K562 (cell line): ENCODE measurements around the gene COX10. TPM values are rescaled to one million over a fixed set of nuclear protein-coding genes. Genes with fewer than 3 reads are reported as not detected.

ENCODE experiments used
- CCAR2 ChIP-seq: fragments of 200-400 bp; formaldehyde crosslinking; IDR thresholded peaks from 2 replicates; pipeline ENCODE4 v1.6.1; 2017; ENCODE audit warnings: mild to moderate bottlenecking, low read depth, low read length
- CREB1 ChIP-seq, 2 experiments: sonication (generic) in 1 of 2; formaldehyde crosslinking in 1 of 2; IDR thresholded peaks; 2 replicates each; pipeline versions ENCODE4 v1.6.1 to v1.8.0; 2012 to 2022; ENCODE audit warnings: inconsistent platforms in 1 of 2, mild to moderate bottlenecking in 1 of 2, missing genetic modification reagents in 1 of 2, moderate library complexity in 1 of 2
- CREB5 ChIP-seq: fragments of 250-450 bp; sonication (Bioruptor Pico); IDR thresholded peaks from 2 replicates; pipeline ENCODE4 v1.5.0; 2020; ENCODE audit warnings: mild to moderate bottlenecking
- DMBX1 ChIP-seq: fragments of 250-450 bp; sonication (Bioruptor Pico); IDR thresholded peaks from 2 replicates; pipeline ENCODE4 v1.8.0; 2022; ENCODE audit warnings: inconsistent platforms, mild to moderate bottlenecking, moderate library complexity, borderline replicate concordance
- FOXM1 ChIP-seq, 2 experiments: fragments of 450-650 bp in 1 of 2; sonication (generic) in 1 of 2; formaldehyde crosslinking in 1 of 2; IDR thresholded peaks; 2 replicates each; pipeline versions ENCODE4 v1.6.1 to v1.9.0; 2017 to 2022; ENCODE audit warnings: low read depth in 2 of 2, mild to moderate bottlenecking in 2 of 2, missing genetic modification reagents in 1 of 2, moderate library complexity in 1 of 2
- ILF3 ChIP-seq: fragments of 450-650 bp; IDR thresholded peaks from 2 replicates; pipeline ENCODE4 v1.6.1; 2018; ENCODE audit warnings: antibody characterized with exemption, mild to moderate bottlenecking, moderate library complexity, borderline replicate concordance
- KLF16 ChIP-seq: IDR thresholded peaks from 2 replicates; pipeline ENCODE4 v1.6.1; 2016; ENCODE audit warnings: antibody characterized with exemption
- MAZ ChIP-seq, 2 experiments: fragments of 450-650 bp in 1 of 2; sonication (generic) in 1 of 2; formaldehyde crosslinking; IDR thresholded peaks in 1 of 2; conservative IDR thresholded peaks in 1 of 2; 2 replicates each; pipeline versions ENCODE4 v1.4.0 to v1.5.0; 2020; ENCODE audit warnings: mild to moderate bottlenecking in 1 of 2, missing genetic modification reagents in 1 of 2
- MTA1 ChIP-seq: fragments of 450-650 bp; IDR thresholded peaks from 2 replicates; pipeline ENCODE4 v1.6.1; 2017; ENCODE audit warnings: borderline replicate concordance
- NBN ChIP-seq: fragments of 450-650 bp; IDR thresholded peaks from 2 replicates; pipeline ENCODE4 v1.6.1; 2016; ENCODE audit warnings: low read depth, mild to moderate bottlenecking
- NFIC ChIP-seq: fragments of 450-650 bp; IDR thresholded peaks from 2 replicates; pipeline ENCODE4 v1.6.1; 2017; ENCODE audit warnings: mild to moderate bottlenecking, inconsistent platforms
- PHB2 ChIP-seq: fragments of 450-650 bp; IDR thresholded peaks from 2 replicates; pipeline ENCODE4 v1.6.1; 2017; ENCODE audit warnings: low read depth
- SETDB1 ChIP-seq: IDR thresholded peaks from one replicate; pipeline ENCODE4 v1.6.1; 2012; ENCODE audit warnings: low read length, control low read depth, inconsistent platforms
- SMARCA4 ChIP-seq: fragments of 450-650 bp; IDR thresholded peaks from 2 replicates; pipeline ENCODE4 v1.6.1; 2016
- ZNF124 ChIP-seq: sonication (generic); formaldehyde crosslinking; IDR thresholded peaks from 2 replicates; pipeline ENCODE4 v1.8.1; 2022; ENCODE audit warnings: missing genetic modification reagents
- polyA plus RNA-seq, 8 experiments: library from polyadenylated mRNA; depleted of rRNA in 4 of 8; stranded (reverse) in 5 of 8; unstranded in 3 of 8; fragments of >200 nt; fragmentation: Nextera tagmentation in 2 of 8; fragmentation: Illumina TruSeq in 1 of 8; extraction: Ambion mirVana in 2 of 8; extraction: Trizol in 1 of 8; gene quantifications; 2 replicates each; pipeline versions ENCODE4 v1.2.1 to v1.2.3, GENCODE V29; 2011 to 2014; ENCODE audit warnings: inconsistent platforms in 1 of 8, missing spikeins in 1 of 8
- total RNA-seq, 7 experiments: library from RNA; depleted of rRNA in 6 of 7; stranded (reverse); fragments of >200 nt in 6 of 7; fragmentation: Illumina TruSeq in 2 of 7; extraction: Trizol in 2 of 7; gene quantifications; 2 replicates each; pipeline versions ENCODE4 v1.2.1 to v1.2.3, GENCODE V29; 2011 to 2021; ENCODE audit warnings: low replicate concordance in 1 of 7
- TF ChIP-seq, protein P1 (sequence below), 2 experiments: fragments of 200-800 bp in 1 of 2; sonication (Bioruptor generic) in 1 of 2; sonication (generic) in 1 of 2; formaldehyde crosslinking in 1 of 2; IDR thresholded peaks in 1 of 2; conservative IDR thresholded peaks in 1 of 2; 2 replicates each; pipeline versions ENCODE4 v1.5.0 to v1.6.1; 2016 to 2020; ENCODE audit warnings: missing compliant biosample characterization in 1 of 2, missing genetic modification characterization in 1 of 2, missing genetic modification reagents in 1 of 2
- TF ChIP-seq, protein P2 (sequence below): fragments of 200-800 bp; sonication (Bioruptor generic); IDR thresholded peaks from 2 replicates; pipeline ENCODE4 v1.6.1; 2017; ENCODE audit warnings: missing genetic modification characterization, missing compliant biosample characterization
- TF ChIP-seq, protein P3 (sequence below): sonication (generic); formaldehyde crosslinking; IDR thresholded peaks from 2 replicates; pipeline ENCODE4 v1.9.0; 2022; ENCODE audit warnings: mild to moderate bottlenecking, missing genetic modification reagents
- TF ChIP-seq, protein P4 (sequence below), 3 experiments: fragments of 200-800 bp in 1 of 3; fragments of 250-450 bp in 1 of 3; fragments of 450-650 bp in 1 of 3; sonication (Bioruptor Pico) in 1 of 3; sonication (Bioruptor generic) in 1 of 3; formaldehyde crosslinking in 1 of 3; IDR thresholded peaks; 2 replicates each; pipeline versions ENCODE4 v1.6.1 to v1.8.0; 2016 to 2022; ENCODE audit warnings: mild to moderate bottlenecking in 2 of 3, missing genetic modification characterization in 2 of 3, missing compliant biosample characterization in 1 of 3, moderate library complexity in 1 of 3

Gene COX10
- total and polyA plus RNA-seq, 9 of the 15 experiments (the other 6 are each of a cell fraction or from before 2014, with no cell fraction given) = 10.3 to 26.4 (median 17.8) TPM

DNA sequence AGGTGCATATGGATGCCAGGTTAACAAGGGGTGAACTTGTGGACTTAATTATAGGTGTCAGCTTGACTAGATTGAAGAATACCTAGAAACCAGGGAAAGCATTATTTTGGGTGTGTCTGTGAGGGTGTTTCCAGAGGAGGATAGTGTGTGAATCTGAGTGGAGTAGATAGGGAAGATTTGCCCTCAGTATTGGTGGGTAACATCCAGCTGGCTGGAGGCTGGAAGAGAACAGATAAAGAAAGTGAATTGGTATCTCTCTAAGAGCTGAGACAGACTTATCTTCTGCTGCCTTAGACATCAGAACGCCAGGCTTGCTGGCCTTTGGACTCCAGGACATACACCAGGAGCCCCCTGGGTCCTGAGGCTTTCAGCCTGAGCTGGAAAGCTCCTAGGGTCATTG is 92.1 kb downstream of the COX10 start (continued):
- TF ChIP-seq, protein P1, sequence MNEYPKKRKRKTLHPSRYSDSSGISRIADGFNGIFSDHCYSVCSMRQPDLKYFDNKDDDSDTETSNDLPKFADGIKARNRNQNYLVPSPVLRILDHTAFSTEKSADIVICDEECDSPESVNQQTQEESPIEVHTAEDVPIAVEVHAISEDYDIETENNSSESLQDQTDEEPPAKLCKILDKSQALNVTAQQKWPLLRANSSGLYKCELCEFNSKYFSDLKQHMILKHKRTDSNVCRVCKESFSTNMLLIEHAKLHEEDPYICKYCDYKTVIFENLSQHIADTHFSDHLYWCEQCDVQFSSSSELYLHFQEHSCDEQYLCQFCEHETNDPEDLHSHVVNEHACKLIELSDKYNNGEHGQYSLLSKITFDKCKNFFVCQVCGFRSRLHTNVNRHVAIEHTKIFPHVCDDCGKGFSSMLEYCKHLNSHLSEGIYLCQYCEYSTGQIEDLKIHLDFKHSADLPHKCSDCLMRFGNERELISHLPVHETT (CRISPR knock-in tag; conservative IDR thresholded peaks at IDR 0.05 in 1 of 2, IDR thresholded peaks at IDR 0.05 in 1 of 2) = peak in 1 of 2 experiments; percentile 50; a peak in 1 of 4 replicates
- TF ChIP-seq CREB5 = no peak
- TF ChIP-seq, protein P2, sequence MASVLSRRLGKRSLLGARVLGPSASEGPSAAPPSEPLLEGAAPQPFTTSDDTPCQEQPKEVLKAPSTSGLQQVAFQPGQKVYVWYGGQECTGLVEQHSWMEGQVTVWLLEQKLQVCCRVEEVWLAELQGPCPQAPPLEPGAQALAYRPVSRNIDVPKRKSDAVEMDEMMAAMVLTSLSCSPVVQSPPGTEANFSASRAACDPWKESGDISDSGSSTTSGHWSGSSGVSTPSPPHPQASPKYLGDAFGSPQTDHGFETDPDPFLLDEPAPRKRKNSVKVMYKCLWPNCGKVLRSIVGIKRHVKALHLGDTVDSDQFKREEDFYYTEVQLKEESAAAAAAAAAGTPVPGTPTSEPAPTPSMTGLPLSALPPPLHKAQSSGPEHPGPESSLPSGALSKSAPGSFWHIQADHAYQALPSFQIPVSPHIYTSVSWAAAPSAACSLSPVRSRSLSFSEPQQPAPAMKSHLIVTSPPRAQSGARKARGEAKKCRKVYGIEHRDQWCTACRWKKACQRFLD = peak; percentile 81; the same call in 1 of the 2 replicates
- TF ChIP-seq, protein P3, sequence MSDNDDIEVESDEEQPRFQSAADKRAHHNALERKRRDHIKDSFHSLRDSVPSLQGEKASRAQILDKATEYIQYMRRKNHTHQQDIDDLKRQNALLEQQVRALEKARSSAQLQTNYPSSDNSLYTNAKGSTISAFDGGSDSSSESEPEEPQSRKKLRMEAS = no peak
- TF ChIP-seq SMARCA4 = peak; percentile 86
- TF ChIP-seq CCAR2 = no peak
- TF ChIP-seq KLF16 = peak; percentile 92
- TF ChIP-seq MTA1 = peak; percentile 60; the same call in 1 of the 2 replicates
- TF ChIP-seq, protein P4, sequence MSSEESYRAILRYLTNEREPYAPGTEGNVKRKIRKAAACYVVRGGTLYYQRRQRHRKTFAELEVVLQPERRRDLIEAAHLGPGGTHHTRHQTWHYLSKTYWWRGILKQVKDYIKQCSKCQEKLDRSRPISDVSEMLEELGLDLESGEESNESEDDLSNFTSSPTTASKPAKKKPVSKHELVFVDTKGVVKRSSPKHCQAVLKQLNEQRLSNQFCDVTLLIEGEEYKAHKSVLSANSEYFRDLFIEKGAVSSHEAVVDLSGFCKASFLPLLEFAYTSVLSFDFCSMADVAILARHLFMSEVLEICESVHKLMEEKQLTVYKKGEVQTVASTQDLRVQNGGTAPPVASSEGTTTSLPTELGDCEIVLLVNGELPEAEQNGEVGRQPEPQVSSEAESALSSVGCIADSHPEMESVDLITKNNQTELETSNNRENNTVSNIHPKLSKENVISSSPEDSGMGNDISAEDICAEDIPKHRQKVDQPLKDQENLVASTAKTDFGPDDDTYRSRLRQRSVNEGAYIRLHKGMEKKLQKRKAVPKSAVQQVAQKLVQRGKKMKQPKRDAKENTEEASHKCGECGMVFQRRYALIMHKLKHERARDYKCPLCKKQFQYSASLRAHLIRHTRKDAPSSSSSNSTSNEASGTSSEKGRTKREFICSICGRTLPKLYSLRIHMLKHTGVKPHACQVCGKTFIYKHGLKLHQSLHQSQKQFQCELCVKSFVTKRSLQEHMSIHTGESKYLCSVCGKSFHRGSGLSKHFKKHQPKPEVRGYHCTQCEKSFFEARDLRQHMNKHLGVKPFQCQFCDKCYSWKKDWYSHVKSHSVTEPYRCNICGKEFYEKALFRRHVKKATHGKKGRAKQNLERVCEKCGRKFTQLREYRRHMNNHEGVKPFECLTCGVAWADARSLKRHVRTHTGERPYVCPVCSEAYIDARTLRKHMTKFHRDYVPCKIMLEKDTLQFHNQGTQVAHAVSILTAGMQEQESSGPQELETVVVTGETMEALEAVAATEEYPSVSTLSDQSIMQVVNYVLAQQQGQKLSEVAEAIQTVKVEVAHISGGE (CRISPR knock-in tag; IDR thresholded peaks at IDR 0.05) = peak in 1 of 3 experiments; percentile 72; a peak in 2 of 6 replicates
- peak; percentile 88 for TF ChIP-seq PHB2
- peak; percentile 90 for TF ChIP-seq NFIC
- TF ChIP-seq ILF3 = no peak
- TF ChIP-seq FOXM1 (IDR thresholded peaks at IDR 0.05; ENCODE audit: low read depth) = peak; percentile 87
- TF ChIP-seq FOXM1 (CRISPR knock-in tag; IDR thresholded peaks at IDR 0.05; ENCODE audit: low read depth) = no peak
- TF ChIP-seq MAZ (CRISPR knock-in tag; conservative IDR thresholded peaks at IDR 0.05 in 1 of 2, IDR thresholded peaks at IDR 0.05 in 1 of 2) = 0 out of 4 replicates have a peak, but pooled peaks of 1 of the 2 experiments have one; percentile 57
- no peak for TF ChIP-seq SETDB1
- peak; percentile 83 for TF ChIP-seq DMBX1
- 0 out of 2 replicates have a peak, but pooled peaks have one; percentile 27 for TF ChIP-seq NBN
- no peak for TF ChIP-seq ZNF124 (CRISPR knock-in tag)
- 0 out of 2 replicates have a peak, but pooled peaks have one; percentile 36 for TF ChIP-seq CREB1 (IDR thresholded peaks at IDR 0.05)
- TF ChIP-seq CREB1 (CRISPR knock-in tag; IDR thresholded peaks at IDR 0.05) = no peak
